A204.1 (cell line): ENCODE measurements around the gene OAS1.
"Not testable (repeated sequence)": the region's sequence is repeated elsewhere in the genome, so short reads cannot be mapped to it uniquely, and the experiment has no call there.

Experiments
- FAIRE-seq: peaks from 2 replicates; lab custom pipeline; 2012; peaks lifted over from hg19 to GRCh38; lab: Jason Lieb, UNC

Gene OAS1

DNA sequence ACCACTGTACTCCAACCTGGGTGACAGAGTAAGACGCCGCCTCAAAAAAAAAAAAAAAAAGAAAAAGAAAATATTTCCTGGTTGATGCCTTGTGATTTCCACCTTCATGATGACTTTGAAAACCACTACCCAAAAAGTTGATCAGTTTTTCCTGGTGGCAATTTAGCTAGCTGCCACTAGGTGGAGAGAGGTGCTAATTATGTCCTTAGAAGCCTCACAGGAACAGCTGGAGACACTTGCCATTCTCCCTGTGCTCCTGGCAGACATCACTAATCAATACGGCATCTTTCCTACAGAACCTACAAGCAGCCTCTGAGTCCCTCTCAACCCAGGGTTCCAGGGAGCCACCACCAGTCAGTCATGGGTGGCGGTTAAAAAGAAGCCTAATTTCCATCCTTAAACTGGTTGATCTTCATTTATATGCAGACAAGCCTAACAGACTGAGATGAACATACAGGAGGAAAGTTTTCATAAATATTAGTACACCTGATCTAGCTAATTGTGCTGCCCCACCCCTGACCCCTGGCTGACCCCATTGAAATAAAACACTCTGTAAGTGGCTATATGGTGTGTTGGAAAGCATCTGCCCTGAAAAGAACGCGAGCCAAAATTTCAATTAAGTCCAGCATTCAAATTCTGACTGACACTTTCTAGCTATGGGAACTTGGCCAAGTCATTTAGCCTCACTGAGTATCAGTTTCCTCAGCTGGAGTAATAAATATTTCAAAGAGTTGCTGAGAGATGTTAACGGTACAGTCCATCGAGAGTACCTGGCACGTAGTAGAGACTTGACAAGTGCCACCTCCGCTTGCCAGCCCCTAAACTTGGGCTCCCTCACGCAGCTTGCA lies 6.2 kb upstream of the OAS1 start:
- no peak for FAIRE-seq

DNA sequence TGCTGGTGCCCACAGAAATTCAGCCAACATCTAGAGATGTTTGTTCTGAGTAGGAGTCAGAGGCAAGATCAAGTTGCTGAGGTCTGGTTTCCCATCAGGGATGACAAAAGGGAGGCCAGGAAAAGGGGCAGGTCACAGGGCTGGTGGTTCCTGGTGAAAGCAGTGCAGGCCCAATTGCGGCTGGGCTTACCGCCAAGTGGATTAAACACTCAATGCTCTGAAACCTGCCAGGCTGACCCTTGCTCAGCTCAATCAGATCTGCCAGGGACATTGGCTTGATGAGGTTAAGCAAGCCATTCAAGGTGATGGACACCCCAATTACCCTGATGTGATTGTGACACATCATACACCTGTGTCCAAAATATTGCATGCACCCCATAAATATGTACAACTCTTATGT lies 5.5 kb upstream of the OAS1 start:
- FAIRE-seq, result no peak

- no peak for FAIRE-seq
Observed at GRCh38 chr12:112904571-112904970, 2.2 kb upstream of the OAS1 start.

DNA sequence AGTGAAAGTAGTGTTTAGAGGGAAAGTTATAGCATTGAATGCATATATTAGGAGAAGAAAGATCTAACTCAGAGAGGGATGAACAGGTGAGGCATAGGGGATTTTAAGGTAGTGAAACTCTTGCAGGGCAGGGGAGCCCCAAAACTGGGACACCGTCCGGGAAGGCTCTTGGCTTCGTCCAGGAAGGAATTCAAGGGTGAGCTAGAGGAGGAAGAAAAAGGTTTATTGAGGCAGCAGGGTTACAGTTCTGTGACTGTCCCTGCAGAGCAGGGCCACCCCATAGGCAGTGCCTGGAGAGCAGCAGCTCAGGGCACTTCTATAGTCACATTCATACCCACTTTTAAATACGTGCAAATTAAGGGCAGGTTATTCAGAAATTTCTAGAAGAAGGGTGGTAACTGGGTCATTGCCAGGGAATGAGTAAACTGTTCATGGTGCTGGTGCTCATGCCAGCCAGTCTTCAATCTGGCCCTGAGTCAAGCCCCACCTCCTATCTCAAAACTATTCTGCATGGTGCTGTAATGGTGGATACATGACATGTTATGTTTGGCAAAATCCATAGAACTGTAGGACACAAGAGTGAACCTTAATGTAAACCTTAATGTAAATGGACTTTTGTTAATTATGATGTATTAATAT lies 1.2 kb upstream of the OAS1 start:
- no peak for FAIRE-seq

- FAIRE-seq, result no peak
Observed at GRCh38 chr12:112907415-112908157, 824 bp downstream of the OAS1 start.

- no peak for FAIRE-seq
Observed at GRCh38 chr12:112908548-112908947, 1.8 kb downstream of the OAS1 start.

DNA sequence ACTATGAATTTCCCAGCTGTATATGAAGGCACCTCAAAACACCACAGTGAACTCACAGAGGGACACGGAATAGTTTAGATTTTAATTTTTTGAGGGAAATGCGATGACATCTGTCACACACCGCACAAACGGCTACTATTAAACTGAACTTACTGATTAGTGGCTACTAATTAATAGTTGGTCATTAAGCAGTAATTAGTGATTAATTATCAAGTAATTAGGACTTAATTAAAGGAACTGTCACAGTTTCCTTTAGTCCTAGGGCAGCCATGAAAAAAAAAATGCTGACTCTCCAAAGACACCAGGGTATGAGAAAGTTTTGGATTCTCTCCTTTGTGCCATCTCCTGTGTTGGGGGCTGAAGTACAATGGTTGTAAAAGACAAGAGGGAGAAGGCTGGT lies 2.9 kb downstream of the OAS1 start:
- FAIRE-seq, result no peak

- FAIRE-seq, result no peak
Observed at GRCh38 chr12:112913038-112913688, 6.4 kb downstream of the OAS1 start.

DNA sequence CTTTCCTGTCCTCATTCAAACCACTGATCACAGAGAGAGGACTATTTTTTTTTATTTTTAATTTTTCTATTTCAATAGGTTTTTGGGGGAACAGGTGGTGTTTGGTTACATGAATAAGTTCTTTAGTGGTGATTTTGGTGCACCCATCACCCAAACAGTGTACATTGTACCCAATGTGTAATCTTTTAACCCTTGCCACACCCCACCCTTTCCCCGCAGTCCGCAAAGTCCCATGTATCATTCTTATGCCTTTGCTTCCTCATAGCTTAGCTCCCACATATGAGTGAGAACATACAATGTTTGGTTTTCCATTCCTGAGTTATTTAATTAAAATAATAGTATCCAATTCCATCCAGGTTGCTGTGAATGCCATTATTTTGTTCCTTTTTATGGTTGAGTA lies 7.1 kb downstream of the OAS1 start:
- not testable (repeated sequence) for FAIRE-seq

- FAIRE-seq, result no peak
Observed at GRCh38 chr12:112916270-112916669, 9.5 kb downstream of the OAS1 start.

DNA sequence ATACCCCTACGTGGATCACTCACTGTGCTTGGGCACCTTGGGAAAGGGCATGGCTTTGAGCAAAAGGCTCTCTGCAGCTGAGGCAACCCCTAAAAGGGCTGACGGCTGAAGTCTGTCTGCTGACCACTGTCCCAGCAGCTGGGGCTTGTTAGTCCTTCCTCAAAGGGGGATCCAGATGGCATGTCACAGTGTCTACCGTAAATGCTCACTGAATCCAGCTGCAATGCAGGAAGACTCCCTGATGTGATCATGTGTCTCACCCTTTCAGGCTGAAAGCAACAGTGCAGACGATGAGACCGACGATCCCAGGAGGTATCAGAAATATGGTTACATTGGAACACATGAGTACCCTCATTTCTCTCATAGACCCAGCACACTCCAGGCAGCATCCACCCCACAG lies 12.4 kb downstream of the OAS1 start:
- no peak for FAIRE-seq

DNA sequence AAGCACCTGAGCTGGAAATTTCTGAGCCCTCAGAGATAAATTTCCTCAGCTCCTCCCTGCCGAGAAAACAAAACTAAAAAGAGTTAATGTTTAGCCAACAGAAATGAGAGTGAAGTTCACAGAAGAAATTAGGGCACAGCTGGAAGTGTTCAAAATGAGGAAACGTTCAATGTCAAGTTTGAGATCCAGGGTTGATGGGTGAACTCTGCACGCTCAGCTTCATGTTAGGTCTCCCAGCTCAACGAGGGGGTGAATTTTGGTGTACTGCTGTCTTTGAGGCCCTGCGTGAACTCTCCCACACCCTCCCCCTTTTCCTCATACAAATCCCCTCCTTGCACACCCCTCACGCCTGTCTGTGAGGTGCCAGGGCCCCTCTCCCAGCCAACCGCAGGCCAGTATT lies 18.2 kb downstream of the OAS1 start:
- FAIRE-seq, result no peak

DNA sequence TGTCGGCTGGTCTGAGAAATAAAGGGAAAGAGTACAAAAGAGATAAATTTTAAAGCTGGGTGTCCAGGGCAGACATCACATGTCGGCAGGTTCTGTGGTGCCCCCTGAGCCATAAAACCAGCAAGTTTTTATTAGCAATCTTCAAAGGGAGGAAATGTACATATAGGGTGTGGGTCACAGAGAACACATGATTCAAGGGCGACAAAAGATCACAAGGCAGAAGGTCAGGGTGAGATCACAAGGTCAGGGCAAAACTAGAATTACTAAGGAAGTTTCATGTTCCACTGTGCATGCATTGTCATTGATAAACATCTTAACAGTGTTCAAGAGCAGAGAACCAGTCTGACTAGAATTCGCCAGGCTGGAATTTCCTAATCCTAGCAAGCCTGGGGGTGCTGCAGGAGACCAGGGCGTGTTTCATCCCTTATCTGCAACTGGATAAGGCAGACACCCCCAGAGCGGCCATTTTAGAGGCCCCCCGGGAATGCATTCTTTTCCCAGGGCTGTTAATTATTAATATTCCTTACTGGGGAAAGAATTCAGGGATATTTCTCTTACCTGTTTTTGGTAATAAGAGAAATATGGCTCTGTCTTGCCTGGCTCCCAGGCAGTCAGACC lies 19.8 kb downstream of the OAS1 start:
- FAIRE-seq, result not testable (repeated sequence)

DNA sequence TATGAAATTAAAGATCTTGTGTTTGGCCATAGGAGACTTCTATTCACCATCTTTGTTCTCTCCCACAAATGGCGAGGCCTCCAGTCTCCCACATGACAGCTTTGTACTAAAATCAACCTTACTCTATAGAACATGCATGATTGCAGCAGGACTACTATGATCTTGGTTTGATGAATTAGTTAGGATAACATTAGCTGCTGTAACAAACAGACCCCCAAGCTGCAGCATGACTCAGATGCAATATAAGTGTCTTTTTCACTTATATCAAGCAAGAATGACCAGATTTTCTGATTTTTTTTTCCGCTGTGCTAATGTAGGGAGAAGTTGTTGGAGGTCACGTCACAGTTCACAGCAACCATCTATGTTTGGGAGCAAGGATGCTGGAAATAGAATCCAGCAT lies 20.7 kb downstream of the OAS1 start:
- FAIRE-seq, result no peak

DNA sequence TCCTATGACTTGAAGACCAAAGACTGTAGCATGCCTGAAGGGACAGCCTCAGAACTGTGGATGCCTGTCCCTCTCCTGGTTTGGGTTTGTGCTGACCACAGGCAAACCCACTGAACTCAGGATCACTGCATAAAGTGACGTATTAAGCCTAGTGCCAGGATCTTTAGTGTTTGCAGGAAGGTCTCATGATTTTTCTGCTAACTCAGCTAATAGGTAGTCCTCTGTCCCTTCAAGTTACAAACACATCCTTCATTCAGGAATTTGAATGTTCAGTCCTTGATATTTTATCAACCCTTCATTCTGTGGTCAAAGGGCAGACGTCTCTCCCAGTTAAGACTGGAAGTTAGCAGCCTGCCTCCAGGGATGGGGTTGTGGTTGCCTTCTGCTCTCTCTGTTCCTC lies 21.2 kb downstream of the OAS1 start:
- no peak for FAIRE-seq

DNA sequence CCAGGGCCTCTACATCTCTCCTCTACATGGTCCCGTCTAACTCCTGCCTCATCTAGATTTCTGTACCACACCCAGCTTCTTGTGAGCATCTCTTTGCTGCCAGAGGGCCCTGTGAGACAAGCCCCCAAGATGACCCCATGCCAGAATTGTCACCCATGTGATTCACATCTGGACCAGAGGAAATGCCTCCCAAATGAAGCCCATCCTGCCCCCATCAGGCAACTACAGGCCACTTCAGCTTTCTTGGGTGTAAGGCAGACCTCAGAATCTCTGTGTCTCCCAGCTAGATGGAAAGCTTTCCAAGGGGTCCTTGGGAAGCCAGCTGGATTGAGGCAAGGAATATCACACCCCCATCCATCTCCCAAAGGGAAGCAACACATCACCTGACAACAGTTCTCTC lies 22.2 kb downstream of the OAS1 start:
- no peak for FAIRE-seq

- no peak for FAIRE-seq
Observed at GRCh38 chr12:112929715-112930114, 23.0 kb downstream of the OAS1 start.

- FAIRE-seq, result no peak
Observed at GRCh38 chr12:112930350-112930749, 23.6 kb downstream of the OAS1 start.

- FAIRE-seq, result no peak
Observed at GRCh38 chr12:112932485-112933128, 25.8 kb downstream of the OAS1 start.

DNA sequence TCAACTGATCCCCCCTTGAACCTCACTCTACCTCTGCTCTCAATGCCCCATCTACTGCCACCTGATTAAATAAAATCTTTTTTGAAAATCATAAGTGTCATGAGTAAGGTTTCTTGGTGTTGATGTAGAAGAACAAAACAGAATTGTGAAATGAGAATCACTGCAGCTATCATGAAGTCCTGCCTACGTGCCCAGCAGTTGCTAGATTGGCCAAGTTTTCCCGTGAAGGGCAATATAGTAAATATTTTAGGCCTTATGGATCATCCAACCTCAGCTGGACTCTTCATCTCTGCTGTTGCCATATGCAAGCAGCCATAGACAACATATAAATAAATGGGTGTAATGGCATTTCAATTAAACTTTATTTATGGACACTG lies 26.4 kb downstream of the OAS1 start:
- FAIRE-seq, result no peak

GRCh38 chr12:112936264-112936663 lies 29.5 kb downstream of the OAS1 start:
- no peak for FAIRE-seq

- FAIRE-seq, result no peak
Observed at GRCh38 chr12:112936927-112937326, 30.2 kb downstream of the OAS1 start.
